Prostate gland (tissue), 2 donors: ENCODE measurements around the gene JAKMIP1. TPM values are rescaled to one million over a fixed set of nuclear protein-coding genes. Genes with fewer than 3 reads are reported as not detected.
A peak's percentile ranks its signal among the peaks of the same experiment; 100 is the strongest.

Experiments
- DNase-seq: peaks from one replicate; pipeline ENCODE4 v3.0.0-alpha.2; 2019; ENCODE audit warnings: low spot score
- H3K27ac ChIP-seq, 2 donors: fragments of 200-600 bp; sonication (generic); 2 replicates each; pipeline ENCODE4 v1.5.1; 2017 to 2019
- H3K27me3 ChIP-seq: fragments of 200-600 bp; sonication (generic); replicated peaks from 2 replicates; pipeline ENCODE4 v1.5.1; 2019; ENCODE audit not compliant: insufficient read depth
- H3K36me3 ChIP-seq, 2 donors: fragments of 200-600 bp; sonication (generic); 1 replicate in 1 of 2; 2 replicates in 1 of 2; pipeline versions ENCODE4 v1.5.1 to v1.8.1; 2017 to 2019
- H3K4me1 ChIP-seq: fragments of 200-600 bp; sonication (generic); replicated peaks from 2 replicates; pipeline ENCODE4 v1.5.1; 2019
- H3K4me3 ChIP-seq, 2 donors: fragments of 200-600 bp; sonication (generic); 2 replicates each; pipeline ENCODE4 v1.5.1; 2017 to 2019
- H3K9me3 ChIP-seq: fragments of 200-600 bp; sonication (generic); 2 replicates; pipeline ENCODE4 v1.5.1; 2017
- CTCF ChIP-seq, 4 experiments: fragments of 200-600 bp in 2 of 4; fragments of 450-650 bp in 2 of 4; sonication (generic) in 2 of 4; IDR thresholded peaks; 1 replicate in 3 of 4; 2 replicates in 1 of 4; pipeline ENCODE4 v1.5.1; 2016 to 2019; ENCODE audit warnings: antibody characterized with exemption in 4 of 4, mild to moderate bottlenecking in 2 of 4, moderate library complexity in 2 of 4
- POLR2A ChIP-seq: fragments of 450-650 bp; IDR thresholded peaks from one replicate; pipeline ENCODE4 v1.6.1; 2016; ENCODE audit warnings: antibody characterized with exemption, mild to moderate bottlenecking
- POLR2AphosphoS5 ChIP-seq: sonication (generic); formaldehyde crosslinking; IDR thresholded peaks from one replicate; pipeline ENCODE4 v1.6.1; 2017; ENCODE audit warnings: antibody characterized with exemption
- WGBS: methylation state at CpG from one replicate; pipeline ENCODE4 v1.1.5; 2018; 5-methylcytosine and 5-hydroxymethylcytosine counted together
- intact Hi-C: fragments of 100-400 bp; cut with DNase I; formaldehyde crosslinking; loops from one replicate; pipeline ENCODE4 v1.14.2; 2022
- total RNA-seq, 2 donors: library from RNA; depleted of rRNA; stranded (reverse); fragments of >200 nt; gene quantifications; one replicate each; pipeline ENCODE4 v1.1.0, GENCODE V29; 2016

The JAKMIP1 gene
- total RNA-seq, 2 donors from 2014 or later: 22.4 to 29.1 TPM

GRCh38 chr4:6021831-6022606, 178.3 kb downstream of the JAKMIP1 start:
- no peaks in the 10 kb centered on the region for H3K4me1 ChIP-seq
- no peaks in the 10 kb centered on the region for H3K27me3 ChIP-seq
- intact Hi-C loops: no loop called here
- H3K36me3 ChIP-seq: no peaks in the 10 kb centered on the region
- no peak for DNase-seq
- no peak overlapping the region for H3K27ac ChIP-seq
- no peaks in the 10 kb centered on the region for H3K9me3 ChIP-seq
- 87% methylated on average over 20 of the region's 20 CpGs for WGBS
- H3K4me3 ChIP-seq: no peak overlapping the region
- TF ChIP-seq CTCF (IDR thresholded peaks at IDR 0.05): no peak
- no peak for TF ChIP-seq POLR2AphosphoS5
- TF ChIP-seq POLR2A: no peak

- H3K27me3 ChIP-seq: no peaks in the 10 kb centered on the region
- H3K9me3 ChIP-seq: no peaks in the 10 kb centered on the region
- WGBS: 80% methylated on average over 8 of the region's 8 CpGs
- H3K4me3 ChIP-seq: no peak overlapping the region
- H3K4me1 ChIP-seq: no peaks in the 10 kb centered on the region
- H3K27ac ChIP-seq: no peak overlapping the region
- TF ChIP-seq CTCF (IDR thresholded peaks at IDR 0.05) (no peak), POLR2AphosphoS5 (no peak), POLR2A (no peak)
- no peaks in the 10 kb centered on the region for H3K36me3 ChIP-seq
- intact Hi-C loops: no loop called here
- no peak for DNase-seq
Measured at GRCh38 chr4:6020613-6021012, 179.7 kb downstream of the JAKMIP1 start.

- no peaks in the 10 kb centered on the region for H3K36me3 ChIP-seq
- no peaks in the 10 kb centered on the region for H3K4me1 ChIP-seq
- H3K9me3 ChIP-seq: no peaks in the 10 kb centered on the region
- H3K27me3 ChIP-seq: no peaks in the 10 kb centered on the region
- peak; percentile 23 for DNase-seq
- TF ChIP-seq CTCF (IDR thresholded peaks at IDR 0.05): peak; percentile 53 to 75 (median 62)
- no peak for TF ChIP-seq POLR2A
- no peak for TF ChIP-seq POLR2AphosphoS5
- WGBS: 30% methylated on average over 22 of the region's 22 CpGs
- no peak overlapping the region for H3K4me3 ChIP-seq
- intact Hi-C loops: no loop called here
- H3K27ac ChIP-seq: no peak overlapping the region
Measured at GRCh38 chr4:6019316-6020263, 180.8 kb downstream of the JAKMIP1 start.

- Histone ChIP-seq H3K4me1 (no peaks in the 10 kb centered on the region), H3K27me3 (no peaks in the 10 kb centered on the region), H3K4me3 (no peak within 1 kb of the TSS), H3K27ac (no peak within 1 kb of the TSS), H3K9me3 (no peaks in the 10 kb centered on the region), H3K36me3 (no peaks in the 10 kb centered on the region)
- intact Hi-C loops: no loop called here
- DNase-seq: no peak
- WGBS: 73% methylated on average over 8 of the region's 8 CpGs
- TF ChIP-seq POLR2A: no peak
- no peak for TF ChIP-seq POLR2AphosphoS5
- TF ChIP-seq CTCF (IDR thresholded peaks at IDR 0.05): no peak
Measured at GRCh38 chr4:6018331-6018730, 182.0 kb downstream of the JAKMIP1 start, which contains the start of gene C4orf50. Gene C4orf50, minus strand, starts transcription at chr4:6018431.
